GM03348 (cell line): ENCODE results near the gene D2HGDH.
"Not testable (repeated sequence)": the region's sequence is repeated elsewhere in the genome, so short reads cannot be mapped to it uniquely, and the experiment has no call there.

Experiments used
- DNase-seq: peaks from one replicate; pipeline ENCODE4 v3.0.0; 2012; ENCODE audit warnings: low spot score

Gene D2HGDH

DNA sequence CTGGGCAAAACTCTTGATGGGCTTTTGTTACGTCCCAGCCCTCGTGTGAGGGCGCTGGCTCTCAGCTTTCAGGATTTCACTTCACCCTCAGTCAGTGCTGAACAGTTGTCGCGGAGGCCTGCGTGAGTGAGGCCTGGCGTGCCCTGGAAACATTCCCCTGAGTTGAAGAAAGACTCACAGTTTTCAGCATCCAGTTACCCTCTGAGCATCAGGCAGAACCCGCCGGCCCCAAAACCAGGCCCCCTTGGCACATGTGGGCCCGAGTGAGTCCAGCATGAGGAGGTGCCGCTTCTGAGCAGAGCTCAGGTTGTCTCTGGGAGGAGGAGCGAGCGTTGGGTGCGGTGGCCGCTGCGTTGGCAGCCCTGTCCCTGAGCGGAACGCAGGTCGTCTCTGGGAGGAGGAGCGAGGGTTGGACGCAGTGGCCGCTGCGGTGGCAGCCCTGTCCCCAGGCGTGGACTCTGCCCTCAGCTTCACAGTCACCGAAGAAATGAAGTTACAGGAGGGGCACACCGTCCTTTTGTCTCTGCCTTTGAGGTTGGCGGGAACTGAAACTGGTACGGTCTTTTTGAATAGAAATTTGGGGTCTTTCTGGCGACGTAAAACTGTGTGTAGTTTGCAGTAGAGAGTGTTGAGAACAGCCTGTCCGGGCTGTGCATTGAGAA lies 74.4 kb downstream of the D2HGDH start, which contains the start of gene NEU4:
TSS of gene NEU4 (plus strand) at position 473 of the 662 bp plus-strand sequence. CDS start 5,292 bp downstream, outside the sequence.
- DNase-seq, result no peak

DNA sequence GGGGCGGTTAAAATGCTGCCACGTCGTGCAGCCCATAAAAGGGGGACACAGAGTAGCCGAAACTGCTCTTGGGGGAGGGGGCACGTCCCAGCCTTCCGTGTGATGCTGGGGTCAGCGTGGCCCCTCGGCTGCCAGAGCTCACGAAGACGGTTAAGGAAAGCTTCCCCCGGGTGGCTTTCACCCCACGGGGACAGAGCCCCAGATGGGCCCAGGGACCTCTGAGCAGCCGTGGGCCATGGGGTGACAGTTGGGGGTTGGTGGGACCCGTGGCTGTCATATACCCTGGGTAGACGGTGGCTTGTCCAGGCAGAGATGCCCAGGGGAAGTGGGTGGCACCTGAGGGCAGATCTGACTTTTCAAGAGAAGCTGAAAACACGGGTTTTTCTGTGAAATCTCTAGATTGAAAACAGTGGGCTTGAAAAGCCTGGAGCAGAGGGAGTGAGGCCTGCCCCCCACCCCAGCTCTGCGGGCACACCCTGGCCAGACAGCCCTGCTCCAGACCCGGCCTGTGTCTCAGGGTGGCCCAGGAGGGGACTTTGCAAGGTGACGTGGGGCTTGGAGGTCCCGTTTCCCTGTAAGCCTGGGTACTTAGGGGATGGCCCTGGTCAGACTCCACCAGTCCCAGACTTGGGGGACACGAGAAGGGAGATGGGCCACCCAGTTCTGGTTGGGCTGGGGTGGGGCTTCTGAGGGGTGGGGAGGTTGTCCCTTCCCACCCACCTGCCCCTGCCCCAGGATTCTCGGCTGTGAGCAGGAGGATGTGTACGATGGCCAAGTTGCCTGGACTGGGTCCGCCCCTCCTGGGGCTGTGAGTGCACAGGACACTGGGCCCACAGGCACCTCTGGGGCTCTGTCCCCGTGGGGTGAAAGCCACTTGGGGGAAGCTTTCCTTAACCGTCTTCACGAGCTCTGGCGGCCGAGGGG lies 75.2 kb downstream of the D2HGDH start:
- peak; percentile 9 for DNase-seq

DNA sequence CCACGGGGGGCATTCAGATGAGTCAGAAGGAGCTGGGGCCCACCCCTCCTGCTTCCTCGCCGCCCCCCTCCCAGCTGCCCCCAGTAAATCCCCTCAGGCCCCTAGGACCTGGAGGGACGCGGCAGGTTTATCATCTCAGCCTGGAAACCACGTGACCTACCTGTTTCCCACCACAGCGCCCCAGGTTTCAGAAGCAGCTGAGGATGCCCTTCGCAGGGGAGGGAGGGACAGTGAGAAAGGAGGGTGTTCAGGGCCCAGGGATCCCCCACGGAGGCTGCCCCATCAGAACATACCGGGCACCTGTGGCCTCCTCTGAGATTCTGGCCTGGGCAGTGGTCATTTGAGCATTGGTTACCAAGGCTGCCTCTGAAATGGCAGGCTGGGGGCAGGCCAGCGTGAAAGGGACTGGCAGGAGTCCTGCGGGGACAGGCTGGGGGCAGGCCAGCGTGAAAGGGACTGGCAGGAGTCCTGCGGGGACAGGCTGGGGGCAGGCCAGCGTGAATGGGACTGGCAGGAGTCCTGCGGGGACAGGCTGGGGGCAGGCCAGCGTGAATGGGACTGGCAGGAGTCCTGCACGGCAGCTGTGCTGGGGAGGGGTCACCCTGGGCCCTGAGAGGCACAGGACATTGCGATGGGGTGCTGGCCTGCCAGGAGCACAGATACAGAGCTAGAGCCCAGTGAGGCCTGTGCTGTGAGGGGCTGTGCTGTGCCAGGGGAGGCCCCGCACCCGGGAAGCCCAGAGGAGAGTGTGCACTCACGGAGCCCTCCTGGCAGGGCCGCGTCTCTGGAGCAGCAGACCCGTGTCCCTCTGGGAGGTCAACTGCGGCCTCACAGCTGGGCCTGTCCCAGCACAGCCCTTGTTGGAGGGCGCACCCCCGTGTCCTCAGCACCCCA lies 76.1 kb downstream of the D2HGDH start:
- peak; percentile 9 for DNase-seq

DNA sequence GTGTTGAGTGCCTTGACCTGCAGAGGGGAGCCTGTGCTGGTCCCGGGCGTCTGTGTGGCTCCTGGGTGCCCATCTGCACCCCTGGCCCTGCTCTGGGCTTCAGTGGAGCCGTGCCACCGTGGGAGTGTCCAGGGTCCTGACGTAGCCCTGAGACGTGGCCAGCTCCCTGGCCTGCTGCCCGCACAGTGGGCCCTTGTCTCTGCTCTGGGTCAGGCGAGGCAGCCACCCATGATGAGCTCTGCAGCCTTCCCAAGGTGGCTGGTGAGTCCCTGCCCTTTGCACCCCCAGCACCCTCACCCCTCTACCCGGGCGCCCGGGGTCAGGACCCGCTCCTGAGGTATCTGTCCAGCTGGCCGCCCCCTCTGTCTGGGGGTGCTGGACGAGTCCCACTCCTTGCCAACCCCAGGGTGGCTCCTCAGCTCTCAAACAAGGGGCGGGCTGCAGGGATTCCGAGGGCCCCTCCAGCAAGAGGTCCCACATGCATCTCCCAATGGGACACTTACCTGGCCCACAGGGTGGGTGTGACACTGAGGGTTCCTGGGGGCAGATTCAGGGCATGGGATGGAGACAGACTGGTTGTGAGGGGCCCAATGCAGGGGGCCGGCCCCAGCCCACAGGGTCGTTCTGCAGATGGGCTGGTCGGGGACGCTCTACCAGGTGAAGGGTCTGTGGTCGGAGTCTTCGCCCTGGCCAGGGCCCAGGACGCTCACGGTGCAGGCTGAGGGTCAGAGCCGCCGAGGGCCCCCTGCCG lies 76.9 kb downstream of the D2HGDH start:
- DNase-seq, result peak; percentile 15

DNA sequence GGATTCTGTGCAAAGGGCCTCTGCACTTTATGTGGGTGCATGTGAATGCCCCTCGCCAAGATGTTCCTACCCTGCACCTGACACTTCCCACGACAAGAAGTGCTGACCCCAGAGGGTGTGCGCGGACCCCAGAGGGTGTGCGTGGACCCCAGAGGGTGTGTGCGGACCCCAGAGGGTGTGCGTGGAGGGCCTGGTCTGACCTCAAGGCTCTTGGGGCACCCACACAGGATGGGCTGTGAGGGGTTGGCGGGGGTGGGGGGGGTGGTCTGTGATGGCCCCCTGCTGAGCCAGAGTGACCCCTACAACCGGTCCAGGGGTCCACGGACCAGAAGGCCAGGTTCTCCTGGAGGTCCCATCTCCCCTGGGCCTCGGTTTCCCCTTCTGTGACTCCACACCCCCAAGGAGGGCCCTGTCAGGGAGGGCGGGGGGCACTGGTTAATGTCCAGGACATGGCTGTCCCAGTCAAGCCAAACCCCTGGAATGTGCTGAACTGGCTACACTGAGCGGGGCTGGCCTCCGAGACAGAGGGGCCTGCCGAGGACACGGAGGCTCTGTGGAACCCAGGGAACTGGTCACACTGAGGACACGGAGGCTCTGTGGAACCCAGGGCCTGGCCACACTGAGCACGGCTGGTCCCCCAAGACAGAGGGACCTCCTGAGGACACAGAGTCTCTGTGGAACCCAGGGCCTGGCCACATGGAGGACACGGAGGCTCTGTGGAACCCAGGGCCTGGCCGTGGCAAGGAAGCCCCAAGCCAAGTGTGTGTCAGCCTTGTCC lies 77.7 kb downstream of the D2HGDH start:
- peak; percentile 7 for DNase-seq

DNA sequence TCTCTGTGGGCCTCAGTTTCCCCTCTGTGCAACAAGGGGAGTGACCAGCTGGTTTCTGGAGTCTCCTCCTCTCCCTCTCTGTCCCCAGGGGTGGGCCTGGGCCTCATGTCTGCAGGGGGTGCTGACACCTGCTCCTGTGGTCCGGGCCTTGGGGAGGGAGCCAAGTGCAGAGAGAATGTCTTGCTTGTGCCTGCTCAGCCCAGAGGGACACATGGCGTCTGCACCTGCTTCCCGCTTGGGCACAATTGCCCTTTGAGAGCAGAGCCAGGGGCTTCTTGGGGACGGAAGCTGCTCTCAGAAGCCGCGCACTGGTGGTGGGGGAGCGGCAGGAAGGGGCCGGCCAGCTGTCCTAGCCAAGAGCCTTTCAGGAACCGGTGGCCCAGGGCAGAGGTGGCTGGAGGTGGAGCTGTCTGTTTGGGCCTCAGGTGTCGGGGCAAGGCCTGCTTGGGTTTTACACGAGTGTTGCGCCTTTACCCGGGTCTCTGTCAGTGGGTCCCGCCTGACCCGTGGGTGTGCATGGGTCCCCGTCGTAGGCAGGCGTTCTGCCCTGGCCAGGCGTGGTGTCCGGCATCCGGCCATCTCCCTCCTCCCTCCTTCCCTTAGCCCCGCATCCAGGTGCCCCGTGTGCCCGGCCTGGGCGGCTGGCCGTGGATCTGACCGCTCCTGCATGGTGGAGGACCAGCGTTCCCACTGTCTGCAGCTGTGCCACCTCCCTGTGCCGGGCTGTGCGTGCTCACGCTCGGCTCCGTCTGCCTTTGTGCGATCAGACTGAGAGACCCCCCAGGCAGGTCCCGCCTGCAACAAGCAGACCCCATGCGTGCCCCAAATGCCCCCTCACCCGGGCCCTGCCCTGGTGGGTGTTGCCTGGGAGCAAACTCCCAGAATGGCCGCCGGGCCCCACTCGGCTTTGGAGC lies 78.6 kb downstream of the D2HGDH start:
- DNase-seq, result peak; percentile 8

DNA sequence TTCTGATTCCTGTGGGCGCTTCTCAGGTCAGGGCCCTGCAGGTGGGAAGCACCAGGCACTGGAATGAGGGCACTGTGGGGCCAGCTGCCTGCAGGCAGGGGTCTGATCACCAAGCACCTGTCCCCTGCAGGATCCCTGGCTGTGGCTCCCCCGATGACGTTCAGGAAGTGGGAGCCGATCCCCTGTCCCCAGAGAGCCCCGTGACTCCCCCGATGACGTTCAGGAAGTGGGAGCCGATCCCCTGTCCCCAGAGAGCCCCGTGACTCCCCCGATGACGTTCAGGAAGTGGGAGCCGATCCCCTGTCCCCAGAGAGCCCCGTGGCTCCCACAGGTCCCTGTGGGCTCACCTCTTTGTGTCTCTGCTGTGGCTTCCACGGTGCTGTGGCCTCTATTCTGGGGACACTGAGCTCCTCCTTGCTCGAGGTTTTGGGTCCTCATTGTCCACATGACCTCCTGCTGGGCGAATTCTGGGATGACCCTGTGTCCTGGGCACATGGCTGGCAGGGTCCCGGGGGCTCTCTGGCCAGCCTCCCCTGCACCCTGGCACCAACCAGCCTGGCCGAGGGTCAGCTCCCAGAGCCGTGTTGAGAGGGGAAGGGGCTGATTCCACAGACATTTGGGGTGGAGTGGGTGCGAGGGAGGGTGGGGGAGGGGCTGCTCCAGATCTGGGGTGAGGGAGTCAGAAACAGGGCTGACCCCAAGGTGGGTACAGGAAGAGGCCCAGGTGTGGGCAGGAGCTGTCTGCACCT lies 79.4 kb downstream of the D2HGDH start:
- peak; percentile 5 for DNase-seq

DNA sequence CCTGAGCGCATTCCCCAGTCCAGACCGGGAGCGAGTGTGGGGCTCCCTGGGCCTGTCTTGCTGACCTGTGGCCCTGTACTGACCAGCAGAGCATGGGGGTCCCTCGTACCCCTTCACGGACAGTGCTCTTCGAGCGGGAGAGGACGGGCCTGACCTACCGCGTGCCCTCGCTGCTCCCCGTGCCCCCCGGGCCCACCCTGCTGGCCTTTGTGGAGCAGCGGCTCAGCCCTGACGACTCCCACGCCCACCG lies 79.9 kb downstream of the D2HGDH start:
- DNase-seq, result no peak

DNA sequence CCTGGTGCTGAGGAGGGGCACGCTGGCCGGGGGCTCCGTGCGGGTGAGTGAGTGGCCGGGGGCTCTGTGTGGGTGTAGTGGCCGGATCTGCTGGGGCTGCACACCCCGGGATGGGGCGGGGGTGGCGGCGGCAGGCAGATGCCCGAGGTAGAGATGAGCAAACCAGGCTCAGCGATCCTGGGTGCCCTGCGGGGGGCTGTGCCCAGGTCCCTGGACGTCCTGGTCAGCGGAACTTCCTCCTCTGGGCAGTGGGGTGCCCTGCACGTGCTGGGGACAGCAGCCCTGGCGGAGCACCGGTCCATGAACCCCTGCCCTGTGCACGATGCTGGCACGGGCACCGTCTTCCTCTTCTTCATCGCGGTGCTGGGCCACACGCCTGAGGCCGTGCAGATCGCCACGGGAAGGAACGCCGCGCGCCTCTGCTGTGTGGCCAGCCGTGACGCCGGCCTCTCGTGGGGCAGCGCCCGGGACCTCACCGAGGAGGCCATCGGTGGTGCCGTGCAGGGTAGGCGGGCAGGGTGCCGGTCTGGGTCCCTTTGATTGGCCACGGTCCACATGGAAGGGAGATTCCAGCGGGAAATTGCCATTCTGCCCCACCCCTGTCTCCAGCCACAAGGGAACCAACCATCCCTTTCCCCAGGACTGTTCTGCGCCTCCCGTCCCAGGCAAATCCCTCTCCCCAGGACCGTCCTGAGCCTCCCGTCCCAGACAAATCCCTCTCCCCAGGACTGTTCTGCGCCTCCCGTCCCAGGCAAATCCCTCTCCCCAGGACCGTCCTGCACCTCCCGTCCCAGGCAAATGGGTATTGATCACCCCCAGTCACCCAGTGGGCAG lies 80.4 kb downstream of the D2HGDH start:
- DNase-seq, result peak; percentile 12

DNA sequence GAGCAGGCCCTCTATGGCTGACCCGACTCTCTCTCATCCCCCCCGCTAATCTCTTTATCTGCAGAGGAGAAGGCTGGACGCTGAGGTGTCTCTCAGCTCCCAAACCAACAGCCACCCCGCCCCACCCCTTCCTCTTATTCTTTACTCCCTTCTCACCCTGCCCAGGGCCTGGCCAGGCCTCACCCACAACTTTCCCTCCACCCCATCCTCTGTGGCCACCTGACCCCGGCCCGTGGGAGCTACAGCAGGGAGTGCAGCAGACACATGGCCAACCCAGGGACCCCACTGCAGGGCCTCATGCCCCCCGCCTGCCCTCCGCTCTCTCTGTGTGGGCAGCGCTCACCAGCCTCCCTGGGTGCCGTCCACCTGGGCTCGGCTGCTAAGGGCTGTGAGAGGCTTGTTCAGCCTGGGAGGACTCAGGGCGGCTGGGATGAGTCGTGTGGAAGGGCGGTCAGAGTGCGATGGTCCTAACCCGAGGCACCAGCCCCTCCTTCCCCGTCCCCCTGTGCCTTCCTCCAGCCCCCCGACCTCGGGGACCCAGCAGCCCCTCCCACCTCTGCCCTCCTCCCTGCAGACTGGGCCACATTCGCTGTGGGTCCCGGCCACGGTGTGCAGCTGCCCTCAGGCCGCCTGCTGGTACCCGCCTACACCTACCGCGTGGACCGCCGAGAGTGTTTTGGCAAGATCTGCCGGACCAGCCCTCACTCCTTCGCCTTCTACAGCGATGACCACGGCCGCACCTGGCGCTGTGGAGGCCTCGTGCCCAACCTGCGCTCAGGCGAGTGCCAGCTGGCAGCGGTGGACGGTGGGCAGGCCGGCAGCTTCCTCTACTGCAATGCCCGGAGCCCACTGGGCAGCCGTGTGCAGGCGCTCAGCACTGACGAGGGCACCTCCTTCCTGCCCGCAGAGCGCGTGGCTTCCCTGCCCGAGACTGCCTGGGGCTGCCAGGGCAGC lies 81.3 kb downstream of the D2HGDH start:
- DNase-seq, result peak; percentile 8

DNA sequence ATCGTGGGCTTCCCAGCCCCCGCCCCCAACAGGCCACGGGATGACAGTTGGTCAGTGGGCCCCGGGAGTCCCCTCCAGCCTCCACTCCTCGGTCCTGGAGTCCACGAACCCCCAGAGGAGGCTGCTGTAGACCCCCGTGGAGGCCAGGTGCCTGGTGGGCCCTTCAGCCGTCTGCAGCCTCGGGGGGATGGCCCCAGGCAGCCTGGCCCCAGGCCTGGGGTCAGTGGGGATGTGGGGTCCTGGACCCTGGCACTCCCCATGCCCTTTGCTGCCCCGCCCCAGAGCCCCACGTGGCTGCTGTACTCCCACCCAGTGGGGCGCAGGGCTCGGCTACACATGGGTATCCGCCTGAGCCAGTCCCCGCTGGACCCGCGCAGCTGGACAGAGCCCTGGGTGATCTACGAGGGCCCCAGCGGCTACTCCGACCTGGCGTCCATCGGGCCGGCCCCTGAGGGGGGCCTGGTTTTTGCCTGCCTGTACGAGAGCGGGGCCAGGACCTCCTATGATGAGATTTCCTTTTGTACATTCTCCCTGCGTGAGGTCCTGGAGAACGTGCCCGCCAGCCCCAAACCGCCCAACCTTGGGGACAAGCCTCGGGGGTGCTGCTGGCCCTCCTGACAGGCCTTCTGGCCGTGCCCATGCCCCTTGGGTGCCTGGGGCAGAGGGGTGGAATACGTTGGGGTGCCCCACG lies 82.1 kb downstream of the D2HGDH start:
- DNase-seq, result peak; percentile 5

DNA sequence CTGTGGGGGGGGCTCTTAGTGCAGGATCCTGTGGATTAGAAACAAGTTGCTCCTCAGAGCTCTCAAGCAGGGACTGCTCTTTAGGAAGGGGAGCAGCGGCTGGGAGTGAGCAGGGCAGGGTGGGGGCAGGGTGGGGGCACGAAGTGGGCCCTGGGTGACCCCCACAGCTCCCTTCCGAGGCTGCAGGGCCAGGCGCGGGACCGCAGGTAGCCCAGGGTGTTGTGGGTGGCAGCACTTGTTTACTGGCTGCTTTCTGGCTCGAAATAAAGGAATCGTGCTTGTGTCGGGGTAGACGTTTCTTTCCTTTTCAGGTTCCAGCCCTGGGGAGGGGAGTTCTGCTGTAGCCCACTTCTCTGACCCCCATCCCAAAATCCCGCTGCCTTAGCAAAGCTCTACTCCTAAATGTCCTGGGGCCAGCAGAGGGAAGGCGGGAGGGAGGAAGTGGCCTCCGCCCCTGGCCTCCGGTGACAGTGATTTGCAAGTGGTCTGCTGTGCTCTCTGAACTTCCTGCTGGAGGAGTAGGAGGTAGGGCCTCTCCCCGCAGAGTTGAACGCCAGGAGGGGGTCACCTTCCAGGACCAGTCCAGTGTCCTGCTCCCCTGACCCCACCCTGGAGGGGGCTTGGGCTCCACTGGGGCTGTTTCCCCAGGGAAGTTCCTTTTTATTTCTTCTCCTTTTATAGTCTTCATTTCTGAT lies 82.8 kb downstream of the D2HGDH start:
- peak; percentile 7 for DNase-seq

DNA sequence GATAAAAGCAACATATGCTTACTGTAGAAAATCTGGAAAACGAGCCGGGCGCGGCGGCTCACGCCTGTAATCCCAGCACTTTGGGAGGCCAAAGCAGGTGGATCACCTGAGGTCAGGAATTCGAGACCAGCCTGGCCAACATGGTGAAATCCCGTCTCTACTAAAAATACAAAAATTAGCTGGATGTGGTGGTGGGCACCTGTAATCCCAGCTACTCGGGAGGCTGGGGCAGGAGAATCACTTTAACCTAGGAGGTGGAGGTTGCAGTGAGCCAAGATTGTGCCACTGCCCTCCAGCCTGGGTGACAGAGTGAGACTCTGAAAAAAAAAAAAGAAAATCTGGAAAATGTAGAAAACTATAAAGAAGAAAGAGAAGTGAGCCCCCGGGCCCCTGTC lies 83.4 kb downstream of the D2HGDH start:
- DNase-seq, result not testable (repeated sequence)
